ENCODE data around the gene KLK12.

DNA sequence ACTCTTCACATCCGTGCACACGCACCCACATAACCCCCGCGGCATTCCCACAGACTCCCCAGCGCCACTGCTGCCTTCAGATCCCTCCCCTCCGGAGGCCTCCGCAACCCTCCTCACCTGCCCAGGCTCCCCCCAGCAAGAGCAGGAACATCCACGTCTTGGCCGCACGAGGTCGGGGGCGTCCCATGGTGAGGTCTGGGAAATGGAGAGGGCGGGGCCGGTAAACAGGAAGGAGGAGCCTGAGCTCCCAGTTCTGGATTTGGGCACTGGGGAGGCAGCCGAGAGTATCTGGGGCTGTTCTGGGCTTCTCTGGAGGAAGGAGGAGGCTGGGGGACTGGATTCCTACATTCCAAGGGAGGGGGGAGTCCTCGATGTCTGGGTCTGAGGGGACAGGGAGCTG, 33.8 kb downstream of the KLK12 start:
- TF ChIP-seq, protein P1, sequence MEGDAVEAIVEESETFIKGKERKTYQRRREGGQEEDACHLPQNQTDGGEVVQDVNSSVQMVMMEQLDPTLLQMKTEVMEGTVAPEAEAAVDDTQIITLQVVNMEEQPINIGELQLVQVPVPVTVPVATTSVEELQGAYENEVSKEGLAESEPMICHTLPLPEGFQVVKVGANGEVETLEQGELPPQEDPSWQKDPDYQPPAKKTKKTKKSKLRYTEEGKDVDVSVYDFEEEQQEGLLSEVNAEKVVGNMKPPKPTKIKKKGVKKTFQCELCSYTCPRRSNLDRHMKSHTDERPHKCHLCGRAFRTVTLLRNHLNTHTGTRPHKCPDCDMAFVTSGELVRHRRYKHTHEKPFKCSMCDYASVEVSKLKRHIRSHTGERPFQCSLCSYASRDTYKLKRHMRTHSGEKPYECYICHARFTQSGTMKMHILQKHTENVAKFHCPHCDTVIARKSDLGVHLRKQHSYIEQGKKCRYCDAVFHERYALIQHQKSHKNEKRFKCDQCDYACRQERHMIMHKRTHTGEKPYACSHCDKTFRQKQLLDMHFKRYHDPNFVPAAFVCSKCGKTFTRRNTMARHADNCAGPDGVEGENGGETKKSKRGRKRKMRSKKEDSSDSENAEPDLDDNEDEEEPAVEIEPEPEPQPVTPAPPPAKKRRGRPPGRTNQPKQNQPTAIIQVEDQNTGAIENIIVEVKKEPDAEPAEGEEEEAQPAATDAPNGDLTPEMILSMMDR (IDR thresholded peaks at IDR 0.05 in 4 of 5, conservative IDR thresholded peaks at IDR 0.05 in 1 of 5): no peak
- TF ChIP-seq POLR2A (IDR thresholded peaks at IDR 0.05): no peak

Measured in gastrocnemius medialis (tissue), 4 donors.